Measurements from ENCODE around the gene RABGEF1.
A peak's percentile ranks its signal among the peaks of the same experiment; 100 is the strongest.
"Not testable (repeated sequence)": the region's sequence is repeated elsewhere in the genome, so short reads cannot be mapped to it uniquely, and the experiment has no call there.

RABGEF1 gene

GRCh38 chr7:66740302-66740979 lies at the start of gene RABGEF1:
RABGEF1 (plus strand) TSS chr7:66740733; CDS start chr7:66771900, 31,167 bp downstream.
- DNase-seq: peak; percentile 97

- no peak for DNase-seq
These were observed 47.2 kb upstream of the RABGEF1 start for GRCh38 chr7:66693331-66693730.

GRCh38 chr7:66694286-66694685 lies 46.2 kb upstream of the RABGEF1 start:
- no peak for DNase-seq

GRCh38 chr7:66695417-66695816 lies 45.1 kb upstream of the RABGEF1 start:
- not testable (repeated sequence) for DNase-seq

- DNase-seq: not testable (repeated sequence)
These were observed 44.4 kb upstream of the RABGEF1 start for GRCh38 chr7:66696134-66696533.

GRCh38 chr7:66696774-66697191 lies 43.8 kb upstream of the RABGEF1 start:
- DNase-seq: no peak

GRCh38 chr7:66697449-66698438 lies 42.8 kb upstream of the RABGEF1 start:
- no peak for DNase-seq

GRCh38 chr7:66698652-66699205 lies 41.8 kb upstream of the RABGEF1 start:
- DNase-seq: no peak

GRCh38 chr7:66699998-66700397 lies 40.5 kb upstream of the RABGEF1 start:
- no peak for DNase-seq

GRCh38 chr7:66700633-66701131 lies 39.9 kb upstream of the RABGEF1 start:
- DNase-seq: no peak

- no peak for DNase-seq
These were observed 32.7 kb upstream of the RABGEF1 start for GRCh38 chr7:66707825-66708224.

- not testable (repeated sequence) for DNase-seq
These were observed 29.8 kb upstream of the RABGEF1 start for GRCh38 chr7:66710752-66711151.

- DNase-seq: no peak
These were observed 26.8 kb upstream of the RABGEF1 start for GRCh38 chr7:66713687-66714086.

- not testable (repeated sequence) for DNase-seq
These were observed 23.9 kb upstream of the RABGEF1 start for GRCh38 chr7:66716634-66717033.

GRCh38 chr7:66720561-66720960 lies 20.0 kb upstream of the RABGEF1 start:
- DNase-seq: no peak

- DNase-seq: no peak
These were observed 14.7 kb upstream of the RABGEF1 start for GRCh38 chr7:66725843-66726242.

- no peak for DNase-seq
These were observed 13.5 kb upstream of the RABGEF1 start for GRCh38 chr7:66727058-66727457.

GRCh38 chr7:66728571-66728970 lies 12.0 kb upstream of the RABGEF1 start:
- DNase-seq: no peak

GRCh38 chr7:66729274-66729673 lies 11.3 kb upstream of the RABGEF1 start:
- DNase-seq: no peak

- DNase-seq: no peak
These were observed 8.5 kb upstream of the RABGEF1 start for GRCh38 chr7:66731986-66732385.

GRCh38 chr7:66732439-66732838 lies 8.1 kb upstream of the RABGEF1 start:
- DNase-seq: no peak

- no peak for DNase-seq
These were observed 6.5 kb upstream of the RABGEF1 start for GRCh38 chr7:66734006-66734405.

GRCh38 chr7:66735154-66735553 lies 5.4 kb upstream of the RABGEF1 start:
- DNase-seq: no peak
